GM10266 (cell line): ENCODE results near the gene EXOC3.
"Not testable (repeated sequence)": the region's sequence is repeated elsewhere in the genome, so short reads cannot be mapped to it uniquely, and the experiment has no call there.

Source experiments
- DNase-seq: peaks from one replicate; pipeline ENCODE4 v3.0.0; 2012; ENCODE audit errors: extremely low spot score
- CTCF ChIP-seq: IDR thresholded peaks from 2 replicates; pipeline ENCODE4 v1.5.1; 2012; ENCODE audit warnings: mild to moderate bottlenecking, low read depth; ENCODE audit not compliant: control insufficient read depth, insufficient read depth; ENCODE audit errors: missing control alignments

EXOC3 gene

GRCh38 chr5:398475-399295, 44.3 kb upstream of the EXOC3 start:
- TF ChIP-seq CTCF: no peak

GRCh38 chr5:399296-400281, 43.4 kb upstream of the EXOC3 start:
- TF ChIP-seq CTCF: peak; percentile 29
- peak; percentile 85 for DNase-seq

More at GRCh38 chr5:398475-399295, 44.3 kb upstream of the EXOC3 start:
- DNase-seq: no peak

- no peak for TF ChIP-seq CTCF
- peak; percentile 23 for DNase-seq
Measured at GRCh38 chr5:400282-401145, 42.5 kb upstream of the EXOC3 start.

- TF ChIP-seq CTCF: no peak
- DNase-seq: no peak
Measured at GRCh38 chr5:401146-402034, 41.6 kb upstream of the EXOC3 start.

- not testable (repeated sequence) for DNase-seq
Measured at GRCh38 chr5:402219-402614, 40.8 kb upstream of the EXOC3 start.

GRCh38 chr5:402615-403359, 40.2 kb upstream of the EXOC3 start:
- peak; percentile 75 for DNase-seq
- no peak for TF ChIP-seq CTCF
